Dermis microvascular lymphatic vessel endothelial cell (primary cell): ENCODE data around the gene TXNL4A. TPM values are rescaled to one million over a fixed set of nuclear protein-coding genes. Genes with fewer than 3 reads are reported as not detected.

ENCODE experiments used
- total RNA-seq: library from RNA; depleted of rRNA; stranded (reverse); fragments of >200 nt; gene quantifications from 2 replicates; pipeline ENCODE4 v1.2.1, GENCODE V29; 2014

The TXNL4A gene
- total RNA-seq, 1 donor from 2014 or later, result 45.3 TPM

Other genes starting within 250 kb of the TXNL4A start
- 0.26 and 2.4 TPM in 2 replicates for gene KCNG2, start 190.6 kb downstream of the TXNL4A start, total RNA-seq
- 33.2 and 47.3 TPM in 2 replicates for gene SLC66A2, start 36.9 kb downstream of the TXNL4A start, total RNA-seq
- gene HSBP1L1, start 23.9 kb downstream of the TXNL4A start, total RNA-seq, result 1.8 and 3.4 TPM in 2 replicates
- gene RBFA, start 45.9 kb upstream of the TXNL4A start, total RNA-seq, result 32.4 and 34.0 TPM in 2 replicates
- 12.2 and 15.2 TPM in 2 replicates for gene ADNP2, start 120.7 kb upstream of the TXNL4A start, total RNA-seq